ENCODE data around the gene MUS81.

The MUS81 gene

DNA sequence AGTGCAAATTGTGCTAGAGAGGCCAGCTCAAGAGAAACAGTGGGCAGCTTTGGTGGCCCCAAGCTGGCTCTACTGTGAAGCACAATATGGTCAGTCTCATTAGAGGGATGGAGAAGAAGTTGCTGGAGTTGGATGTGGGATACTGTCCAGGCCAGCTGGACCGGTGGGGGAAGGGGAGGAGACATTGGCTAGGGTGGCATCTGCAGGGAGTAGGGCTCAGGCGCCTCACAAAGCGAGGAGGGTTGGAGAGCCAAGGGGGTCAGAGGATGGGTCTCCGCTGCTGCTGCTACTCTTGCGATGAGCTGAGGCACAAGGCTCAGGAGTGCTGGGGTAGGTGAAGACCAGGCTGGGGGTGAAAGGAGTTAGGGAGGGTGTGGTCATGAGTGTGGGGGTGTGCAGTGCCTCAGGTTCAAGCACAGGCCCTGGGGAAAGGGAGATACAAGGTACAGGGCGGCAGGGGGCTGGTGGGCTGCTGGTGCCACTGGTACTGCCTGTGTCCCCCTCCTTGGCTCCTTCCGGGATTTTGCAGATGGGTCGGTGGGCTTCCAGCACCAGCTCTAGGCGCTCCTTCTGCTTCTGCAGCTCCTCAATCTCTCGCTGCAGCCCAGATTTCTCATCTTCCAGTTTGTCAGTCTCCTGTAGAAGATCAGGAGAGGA is 32.6 kb downstream of the MUS81 start:
- DNase-seq = no peak

DNA sequence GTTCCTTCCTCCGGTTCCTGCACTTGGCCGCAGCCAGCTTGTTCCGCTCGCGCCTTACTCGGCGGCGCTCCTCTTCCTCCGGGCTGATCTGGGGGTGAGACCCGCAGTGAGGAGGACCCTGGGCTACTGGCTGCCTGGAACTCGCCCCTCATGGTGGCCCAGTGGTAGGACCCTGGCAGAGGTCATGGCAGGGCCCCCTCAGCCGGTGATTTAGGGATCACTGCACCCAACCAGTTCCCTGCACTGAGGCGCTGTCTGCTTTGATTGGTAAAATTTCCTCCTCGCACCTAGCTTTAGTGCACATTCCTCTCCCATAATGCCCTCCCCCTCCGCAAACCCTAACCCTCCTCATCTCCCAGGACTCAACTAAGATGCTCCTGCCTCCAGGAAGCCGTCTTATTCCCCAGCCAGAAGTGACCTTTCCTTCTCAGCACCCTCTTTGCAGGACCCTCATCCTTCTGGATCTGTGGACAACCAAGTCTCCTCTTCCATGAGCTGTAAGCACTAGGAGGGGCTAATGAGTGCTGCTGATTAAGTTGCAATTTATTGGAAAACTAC is 33.9 kb downstream of the MUS81 start:
- DNase-seq = no peak

DNA sequence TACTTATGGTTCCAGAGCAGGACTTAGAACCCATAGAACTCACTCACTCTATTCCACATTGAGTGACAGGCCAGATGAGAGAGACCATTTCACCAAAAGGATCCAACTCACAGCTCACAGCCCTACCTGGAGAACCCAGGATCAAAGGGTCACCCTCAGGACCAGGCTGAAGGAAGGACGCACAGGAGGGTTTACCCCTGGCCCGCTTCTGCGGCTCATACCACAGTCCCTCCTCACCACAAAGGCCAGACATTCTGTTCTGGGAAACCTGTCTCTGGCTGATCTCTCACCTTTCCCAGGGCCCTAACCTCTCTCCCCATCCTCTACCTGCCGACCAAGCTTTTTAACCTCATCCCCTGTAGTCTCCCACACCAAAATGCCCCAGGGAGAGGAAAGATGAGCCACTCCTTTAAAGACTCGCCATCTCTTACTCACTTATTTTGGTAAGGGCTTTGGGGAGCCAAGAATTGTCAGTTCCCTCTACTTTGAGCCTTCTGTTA is 35.3 kb downstream of the MUS81 start:
- no peak for DNase-seq

GRCh38 chr11:65896034-65896999 is 36.1 kb downstream of the MUS81 start:
- no peak for DNase-seq

DNA sequence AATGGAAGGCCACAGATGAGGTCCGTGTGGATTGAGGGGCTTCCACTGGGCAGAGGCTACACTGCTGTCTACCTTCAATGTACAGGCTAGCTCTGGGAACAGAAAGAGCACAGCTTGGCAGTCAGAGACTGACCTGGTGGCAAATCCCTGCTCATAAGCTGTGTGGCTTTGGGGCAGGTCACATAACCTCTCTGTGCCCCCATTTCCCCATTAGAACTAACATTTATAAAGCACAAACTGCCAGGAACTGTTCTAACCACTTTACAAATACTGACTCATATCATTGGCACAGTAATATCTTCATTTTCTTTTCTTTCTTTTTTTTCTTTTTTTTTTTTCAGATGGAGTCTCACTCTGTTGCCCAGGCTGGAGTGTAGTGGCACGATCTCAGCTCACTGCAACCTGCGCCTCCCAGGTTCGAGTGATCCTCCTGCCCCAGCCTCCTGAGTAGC is 36.8 kb downstream of the MUS81 start:
- no peak for DNase-seq

- DNase-seq = no peak
Observed at GRCh38 chr11:65898656-65899355, 38.6 kb downstream of the MUS81 start.

GRCh38 chr11:65899356-65900124 is 39.3 kb downstream of the MUS81 start:
- no peak for DNase-seq

- DNase-seq = peak in 1 of 2 experiments; percentile 59
Observed at GRCh38 chr11:65900125-65900898, 40.1 kb downstream of the MUS81 start, which contains the start of gene FOSL1. TSS of gene FOSL1 (minus strand) at chr11:65900388. CDS start at chr11:65900339, 49 bp downstream.

GRCh38 chr11:65900899-65901180 is 40.6 kb downstream of the MUS81 start:
- DNase-seq = no peak

DNA sequence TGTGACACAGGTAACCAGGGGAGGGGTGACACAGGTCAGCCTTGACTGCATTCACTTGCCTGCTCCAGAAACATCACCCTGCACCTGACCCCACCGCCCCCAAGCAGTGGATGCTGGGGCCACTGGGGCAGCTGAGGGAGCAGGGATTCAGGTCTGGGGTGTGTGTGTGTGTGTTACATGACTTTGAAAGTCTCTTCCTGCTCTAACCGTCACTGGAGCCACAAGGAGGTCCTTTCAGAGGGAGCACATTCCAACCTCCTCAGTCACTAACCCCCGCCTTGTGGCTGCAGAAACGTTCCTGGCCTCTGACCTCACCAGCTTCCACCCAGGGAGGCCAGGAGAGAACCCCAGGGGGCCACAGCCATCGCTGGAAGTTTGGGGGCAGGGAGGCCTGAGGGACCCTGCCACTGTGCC is 42.8 kb downstream of the MUS81 start:
- no peak for DNase-seq

DNA sequence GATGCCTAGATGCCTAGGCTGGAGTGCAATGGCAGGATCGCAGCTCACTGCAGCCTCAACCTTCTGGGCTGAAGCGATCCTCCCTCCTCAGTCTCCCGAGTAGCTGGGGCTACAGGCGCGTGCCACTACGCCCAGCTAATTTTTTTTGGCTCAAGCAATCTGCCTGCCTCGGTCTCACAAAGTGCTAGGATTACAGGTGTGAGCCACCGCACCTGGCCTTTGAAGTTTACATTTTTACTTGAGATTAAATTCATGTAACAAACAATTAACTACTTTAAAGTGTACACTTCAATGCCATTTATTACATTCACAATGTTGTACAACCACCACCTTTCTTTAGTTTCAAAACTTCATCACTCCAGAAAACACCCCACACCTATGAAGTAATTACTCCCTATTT is 43.5 kb downstream of the MUS81 start:
- DNase-seq = no peak

- no peak for DNase-seq
Observed at GRCh38 chr11:65906602-65907001, 46.4 kb downstream of the MUS81 start.

DNA sequence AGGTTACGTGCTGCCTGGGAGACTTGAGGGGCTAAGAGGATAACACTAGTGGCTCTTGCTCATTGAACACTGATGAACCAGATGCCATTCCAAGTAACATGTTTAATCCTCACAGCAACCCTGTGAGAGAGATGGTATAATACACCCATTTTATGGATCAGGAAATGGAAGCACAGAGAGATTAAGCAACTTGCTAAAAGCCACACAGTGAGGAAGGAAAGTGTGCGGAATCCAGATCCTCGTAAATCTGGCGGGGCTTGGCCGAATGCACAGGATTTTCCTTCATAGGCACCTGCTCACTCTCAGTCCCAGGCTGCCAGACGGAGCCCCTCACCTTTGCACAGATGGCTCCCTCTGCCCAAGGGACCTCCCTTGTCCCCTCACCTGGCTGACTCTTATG is 47.6 kb downstream of the MUS81 start:
- no peak for DNase-seq

DNA sequence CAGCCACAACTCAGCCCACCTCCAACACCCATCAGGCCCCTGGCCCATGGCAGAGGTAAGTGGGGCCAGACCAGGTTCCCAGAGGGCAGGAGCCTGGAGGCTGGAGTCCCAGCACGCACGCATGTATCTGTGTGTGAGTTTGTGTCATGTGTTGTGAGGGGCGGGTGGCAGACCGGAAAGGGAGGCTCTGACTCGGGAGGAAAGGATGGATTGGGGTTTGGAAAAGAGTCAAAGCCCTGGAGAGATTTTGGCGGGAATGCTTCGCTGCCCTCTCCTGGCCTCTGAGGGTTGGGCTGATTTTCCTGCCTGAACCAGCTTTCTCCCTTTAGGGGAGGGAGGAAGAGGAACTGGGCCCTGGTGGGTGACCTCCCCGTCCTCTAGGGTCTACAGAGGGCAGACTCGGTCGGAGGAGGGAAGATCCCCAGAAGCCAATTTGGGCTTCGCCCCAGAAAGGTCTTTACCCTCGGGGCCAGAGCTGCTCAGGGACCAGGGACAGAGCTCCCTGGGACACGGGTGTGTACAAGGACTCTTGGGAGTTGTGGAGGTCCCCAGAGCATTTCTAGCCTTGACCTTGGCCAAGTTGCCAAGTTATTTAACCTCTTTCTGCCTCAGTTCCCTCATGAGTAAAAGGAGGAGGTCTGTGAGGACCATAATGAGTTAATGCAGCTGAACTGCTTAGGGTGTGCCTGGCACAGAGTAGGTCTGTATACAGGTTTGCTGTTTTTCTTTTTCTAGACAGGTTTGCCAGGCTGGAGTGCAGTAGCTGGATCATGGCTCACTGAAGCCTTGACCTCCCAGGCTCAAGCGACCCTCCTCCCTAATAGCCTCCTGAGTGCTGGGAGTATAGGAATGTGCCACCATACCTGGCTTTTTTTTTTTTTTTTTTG is 51.7 kb downstream of the MUS81 start:
- no peak for DNase-seq

- DNase-seq = no peak
Observed at GRCh38 chr11:65912845-65913244, 52.6 kb downstream of the MUS81 start.

DNA sequence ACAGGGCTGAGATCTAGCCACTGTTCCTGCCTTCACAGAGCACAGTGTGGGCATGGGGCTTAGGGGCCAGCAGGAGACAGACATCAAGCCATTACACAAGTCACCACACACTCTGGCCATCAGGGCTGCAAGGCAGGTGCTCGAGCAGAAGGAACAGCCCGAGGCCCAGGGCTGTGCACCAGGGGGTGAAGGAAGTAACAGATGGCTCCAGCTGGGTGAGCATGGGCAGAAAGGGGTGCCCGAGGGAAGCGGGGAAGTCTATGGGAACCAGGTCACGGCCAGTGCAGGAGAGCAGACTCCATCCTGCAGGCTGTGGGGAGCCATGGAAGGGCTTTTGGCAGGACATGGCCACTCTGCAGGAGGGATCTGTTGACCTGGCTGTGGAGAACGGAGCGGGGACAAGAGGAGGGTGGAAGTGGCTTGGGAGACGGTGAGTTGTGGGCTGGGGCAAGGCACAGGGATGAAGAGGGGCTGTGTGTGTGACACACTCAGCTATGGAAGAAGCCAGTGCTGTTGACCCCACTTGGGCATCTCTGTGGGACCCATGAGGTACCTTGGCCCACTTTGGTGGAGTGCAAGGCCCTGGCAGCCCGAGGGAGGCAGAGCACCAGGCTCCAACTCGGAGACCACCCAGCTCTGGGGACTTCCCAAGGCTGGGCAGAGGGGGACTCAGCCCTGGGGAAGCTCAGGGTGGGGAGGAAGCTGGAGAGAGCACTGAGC is 55.0 kb downstream of the MUS81 start:
- DNase-seq = no peak

GRCh38 chr11:65915821-65916251 is 55.6 kb downstream of the MUS81 start:
- DNase-seq = no peak

Data from NCI-H187 (cell line).